Erythroblast (primary cell): ENCODE data around the gene NOMO2.
"Not testable (repeated sequence)": the region's sequence is repeated elsewhere in the genome, so short reads cannot be mapped to it uniquely, and the experiment has no call there.

ENCODE experiments used
- DNase-seq, 2 experiments: peaks; one replicate each; lab custom pipeline; 2025; lab: John Stamatoyannopoulos, UW

The NOMO2 gene, protein sequence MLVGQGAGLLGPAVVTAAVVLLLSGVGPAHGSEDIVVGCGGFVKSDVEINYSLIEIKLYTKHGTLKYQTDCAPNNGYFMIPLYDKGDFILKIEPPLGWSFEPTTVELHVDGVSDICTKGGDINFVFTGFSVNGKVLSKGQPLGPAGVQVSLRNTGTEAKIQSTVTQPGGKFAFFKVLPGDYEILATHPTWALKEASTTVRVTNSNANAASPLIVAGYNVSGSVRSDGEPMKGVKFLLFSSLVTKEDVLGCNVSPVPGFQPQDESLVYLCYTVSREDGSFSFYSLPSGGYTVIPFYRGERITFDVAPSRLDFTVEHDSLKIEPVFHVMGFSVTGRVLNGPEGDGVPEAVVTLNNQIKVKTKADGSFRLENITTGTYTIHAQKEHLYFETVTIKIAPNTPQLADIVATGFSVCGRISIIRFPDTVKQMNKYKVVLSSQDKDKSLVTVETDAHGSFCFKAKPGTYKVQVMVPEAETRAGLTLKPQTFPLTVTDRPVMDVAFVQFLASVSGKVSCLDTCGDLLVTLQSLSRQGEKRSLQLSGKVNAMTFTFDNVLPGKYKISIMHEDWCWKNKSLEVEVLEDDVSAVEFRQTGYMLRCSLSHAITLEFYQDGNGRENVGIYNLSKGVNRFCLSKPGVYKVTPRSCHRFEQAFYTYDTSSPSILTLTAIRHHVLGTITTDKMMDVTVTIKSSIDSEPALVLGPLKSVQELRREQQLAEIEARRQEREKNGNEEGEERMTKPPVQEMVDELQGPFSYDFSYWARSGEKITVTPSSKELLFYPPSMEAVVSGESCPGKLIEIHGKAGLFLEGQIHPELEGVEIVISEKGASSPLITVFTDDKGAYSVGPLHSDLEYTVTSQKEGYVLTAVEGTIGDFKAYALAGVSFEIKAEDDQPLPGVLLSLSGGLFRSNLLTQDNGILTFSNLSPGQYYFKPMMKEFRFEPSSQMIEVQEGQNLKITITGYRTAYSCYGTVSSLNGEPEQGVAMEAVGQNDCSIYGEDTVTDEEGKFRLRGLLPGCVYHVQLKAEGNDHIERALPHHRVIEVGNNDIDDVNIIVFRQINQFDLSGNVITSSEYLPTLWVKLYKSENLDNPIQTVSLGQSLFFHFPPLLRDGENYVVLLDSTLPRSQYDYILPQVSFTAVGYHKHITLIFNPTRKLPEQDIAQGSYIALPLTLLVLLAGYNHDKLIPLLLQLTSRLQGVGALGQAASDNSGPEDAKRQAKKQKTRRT

DNA sequence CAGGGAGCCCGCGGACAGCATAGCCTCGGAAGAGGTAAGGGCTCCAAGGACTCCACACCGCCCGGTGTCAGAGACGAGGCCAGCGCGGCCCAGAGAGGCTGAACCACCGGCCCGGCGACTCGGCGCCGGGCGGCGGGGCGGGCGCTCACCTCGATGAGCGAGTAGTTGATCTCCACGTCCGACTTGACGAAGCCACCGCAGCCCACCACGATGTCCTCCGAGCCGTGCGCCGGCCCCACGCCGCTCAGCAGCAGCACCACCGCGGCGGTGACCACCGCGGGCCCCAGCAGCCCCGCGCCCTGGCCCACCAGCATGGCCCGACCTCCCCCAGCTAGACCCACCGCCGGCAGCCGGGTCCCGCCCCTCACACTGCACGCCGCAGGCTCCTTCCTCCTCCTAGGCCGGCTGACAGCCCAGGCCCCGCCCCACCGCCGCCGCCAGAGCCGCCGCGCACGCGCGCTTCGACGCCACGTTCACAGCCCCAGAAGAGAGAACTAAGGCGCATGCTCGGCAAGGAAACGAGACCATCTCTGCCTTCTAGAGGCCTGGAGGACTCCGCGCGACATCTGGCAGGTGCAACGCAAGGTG is at the start of gene NOMO2:
TSS of gene NOMO2 (minus strand) at position 371 of the 588 bp plus-strand sequence. CDS start at position 314, 57 bp downstream.
- DNase-seq, result peak in 1 of 2 experiments; percentile 59

DNA sequence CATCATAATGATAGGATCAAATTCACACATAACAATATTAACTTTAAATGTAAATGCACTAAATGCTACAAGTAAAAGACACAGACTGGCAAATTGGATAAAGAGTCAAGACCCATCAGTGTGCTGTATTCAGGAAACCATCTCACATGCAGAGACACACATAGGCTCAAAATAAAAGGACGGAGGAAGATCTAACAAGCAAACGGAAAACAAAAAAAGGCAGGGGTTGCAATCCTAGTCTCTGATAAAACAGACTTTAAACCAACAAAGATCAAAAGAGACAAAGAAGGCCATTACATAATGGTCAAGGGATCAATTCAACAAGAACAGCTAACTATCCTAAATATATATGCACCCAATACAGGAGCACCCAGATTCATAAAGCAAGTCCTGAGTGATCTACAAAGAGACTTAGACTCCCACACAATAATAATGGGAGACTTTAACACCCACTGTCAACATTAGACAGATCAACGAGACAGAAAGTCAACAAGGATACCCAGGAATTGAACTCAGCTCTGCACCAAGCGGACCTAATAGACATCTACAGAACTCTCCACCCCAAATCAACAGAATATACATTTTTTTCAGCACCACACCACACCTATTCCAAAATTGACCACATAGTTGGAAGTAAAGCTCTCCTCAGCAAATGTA is 48.4 kb upstream of the NOMO2 start:
- not testable (repeated sequence) for DNase-seq

DNA sequence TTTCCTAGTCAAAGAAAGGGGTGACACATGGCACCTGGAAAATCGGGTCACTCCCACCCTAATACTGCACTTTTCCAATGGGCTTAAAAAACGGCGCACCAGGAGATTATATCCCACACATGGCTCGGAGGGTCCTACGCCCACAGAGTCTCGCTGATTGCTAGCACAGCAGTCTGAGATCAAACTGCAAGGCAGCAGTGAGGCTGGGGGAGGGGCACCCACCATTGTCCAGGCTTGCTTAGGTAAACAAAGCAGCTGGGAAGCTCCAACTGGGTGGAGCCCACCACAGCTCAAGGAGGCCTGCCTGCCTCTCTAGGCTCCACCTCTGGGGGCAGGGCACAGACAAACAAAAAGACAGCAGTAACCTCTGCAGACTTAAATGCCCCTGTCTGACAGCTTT is 46.4 kb upstream of the NOMO2 start:
- DNase-seq, result not testable (repeated sequence)

DNA sequence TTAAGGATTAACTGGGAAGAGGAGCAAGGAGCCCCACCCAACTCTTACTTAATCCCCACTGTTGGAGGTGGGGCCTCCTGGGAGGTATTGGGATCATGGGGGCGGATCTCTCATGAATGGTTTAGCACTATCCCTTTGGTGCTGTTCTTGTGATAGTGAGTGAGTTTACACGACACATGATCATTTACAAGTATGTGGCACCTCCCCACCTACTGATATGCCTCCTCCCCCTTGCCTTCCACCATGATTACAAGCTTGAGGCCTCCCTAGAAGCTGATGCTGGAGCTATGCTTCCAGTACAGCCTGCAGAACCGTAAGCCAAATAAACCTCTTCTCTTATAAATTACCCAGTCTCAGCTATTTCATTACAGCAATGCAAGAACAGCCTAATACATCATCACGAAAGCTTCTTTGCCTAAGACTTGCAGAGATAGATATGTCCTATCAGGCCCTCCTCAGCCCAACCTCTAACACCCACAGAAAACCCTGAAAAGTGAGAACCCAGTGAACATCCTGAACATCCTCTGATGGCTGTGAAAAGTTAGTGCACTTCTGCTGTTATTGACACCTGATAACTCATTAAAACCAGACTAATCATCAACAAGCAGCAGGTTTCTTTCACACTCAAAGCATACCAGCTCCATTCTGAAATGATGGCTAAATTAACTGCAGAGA is 41.8 kb upstream of the NOMO2 start:
- DNase-seq, result not testable (repeated sequence)

DNA sequence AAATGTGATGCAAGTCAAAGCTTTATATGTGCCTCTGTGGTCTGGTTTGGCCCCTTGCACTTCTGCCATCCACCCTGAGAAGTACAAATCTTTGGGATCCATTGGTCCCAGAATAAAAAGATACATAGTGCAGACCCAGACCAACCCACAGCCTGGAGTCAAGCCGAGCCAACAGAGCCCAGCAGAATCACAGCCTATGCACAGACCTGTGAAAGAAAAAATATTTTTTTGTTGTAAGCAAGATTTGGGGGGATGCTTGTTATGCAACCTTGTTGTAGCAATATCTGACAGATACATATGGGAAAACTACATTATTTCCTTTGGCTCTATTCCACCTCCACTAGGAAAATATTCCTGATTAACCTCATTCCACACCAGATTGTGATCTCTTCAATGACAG is 36.7 kb upstream of the NOMO2 start:
- not testable (repeated sequence) for DNase-seq

DNA sequence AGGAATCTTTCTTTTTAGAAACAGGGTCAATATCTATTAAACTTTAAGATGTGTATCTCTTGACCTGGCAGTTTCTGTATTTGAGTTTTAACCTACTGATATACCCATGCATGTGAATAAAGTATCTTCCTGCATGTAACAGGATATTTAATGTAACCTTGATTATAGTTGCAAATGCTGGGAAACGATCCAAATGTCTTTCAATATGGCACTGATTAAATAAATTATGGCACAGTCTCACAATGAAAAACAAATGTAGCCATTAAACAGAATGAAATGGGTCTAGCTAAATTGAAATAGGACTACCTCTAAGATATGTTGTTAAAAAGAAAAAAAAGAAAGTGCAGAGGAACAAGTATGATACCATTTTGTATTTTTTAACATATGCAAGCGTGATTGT is 35.8 kb upstream of the NOMO2 start:
- not testable (repeated sequence) for DNase-seq

DNA sequence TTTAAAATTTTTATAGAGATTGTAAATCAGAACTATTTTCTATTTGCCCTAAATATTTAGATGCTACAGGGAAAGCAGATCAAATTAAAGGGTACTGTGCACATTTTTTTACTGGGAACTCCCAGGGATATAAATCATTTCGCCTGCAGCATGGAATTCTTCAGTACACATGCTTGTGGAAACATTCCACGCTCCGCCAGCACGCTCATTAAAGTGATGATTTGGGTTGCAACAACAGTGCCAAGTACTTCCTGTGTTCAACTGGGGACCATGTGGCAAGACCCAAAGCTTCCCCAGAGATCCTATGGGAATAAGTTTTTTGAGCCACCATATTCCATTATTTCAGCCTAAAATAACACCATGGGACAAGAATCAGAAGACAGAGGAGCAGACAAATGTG is 35.4 kb upstream of the NOMO2 start:
- DNase-seq, result not testable (repeated sequence)

DNA sequence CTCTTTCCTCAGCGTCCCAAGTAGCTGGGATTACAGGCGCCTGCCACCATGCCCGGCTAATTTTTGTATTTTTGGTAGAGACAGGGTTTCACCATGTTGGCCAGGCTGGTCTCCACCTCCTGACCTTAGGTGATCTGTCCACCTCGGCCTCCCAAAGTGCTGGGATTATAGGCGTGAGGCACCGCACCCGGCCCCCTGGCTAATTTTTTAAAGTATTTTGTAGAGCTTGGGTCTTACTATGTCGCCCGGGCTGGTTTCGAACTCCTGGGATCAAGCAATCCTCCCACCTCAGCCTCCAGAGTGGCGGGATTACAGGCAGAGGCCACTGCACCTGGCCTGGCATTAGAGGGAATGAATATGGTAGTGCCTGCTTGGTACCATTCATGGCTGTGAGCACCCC is 33.9 kb upstream of the NOMO2 start:
- DNase-seq, result not testable (repeated sequence)

DNA sequence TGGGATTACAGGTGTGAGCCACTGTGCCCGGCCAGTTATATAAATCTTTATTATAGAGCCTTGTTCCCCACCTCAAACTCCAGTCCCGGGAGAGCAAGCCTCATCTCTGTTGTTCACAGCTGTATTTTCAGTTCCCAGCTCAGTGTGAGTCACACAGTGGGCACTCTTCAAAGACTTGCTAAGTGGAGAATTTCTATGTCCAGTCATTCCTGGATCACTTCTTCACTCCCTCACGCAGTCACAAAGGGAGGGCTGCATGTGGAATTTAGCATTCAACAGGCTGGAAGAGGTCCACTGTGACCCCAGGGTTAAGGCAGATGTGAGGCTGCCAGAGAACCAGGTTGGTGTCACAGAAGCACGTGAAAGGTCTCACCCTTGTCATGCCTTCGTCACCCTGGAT is 33.0 kb upstream of the NOMO2 start:
- DNase-seq, result not testable (repeated sequence)

DNA sequence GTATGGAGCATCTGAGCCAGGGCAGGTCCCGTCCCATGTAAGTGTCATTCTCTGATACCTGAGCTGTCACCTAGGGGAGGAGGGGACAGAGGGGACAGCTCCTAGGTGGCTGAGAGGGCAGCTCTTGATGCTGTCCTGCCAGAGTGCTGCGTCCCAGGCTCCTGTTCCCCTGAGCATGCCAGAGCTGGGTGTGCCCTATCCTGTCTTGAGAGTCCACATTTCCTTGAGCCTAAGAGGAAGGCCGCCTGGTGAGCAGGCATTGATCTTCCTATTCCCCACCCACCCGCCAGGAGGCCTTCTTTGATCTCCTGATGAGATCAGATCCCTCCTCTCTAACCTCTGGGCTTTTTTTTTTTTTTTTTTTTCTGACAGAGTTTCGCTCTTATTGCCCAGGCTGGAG is 32.0 kb upstream of the NOMO2 start:
- not testable (repeated sequence) for DNase-seq

DNA sequence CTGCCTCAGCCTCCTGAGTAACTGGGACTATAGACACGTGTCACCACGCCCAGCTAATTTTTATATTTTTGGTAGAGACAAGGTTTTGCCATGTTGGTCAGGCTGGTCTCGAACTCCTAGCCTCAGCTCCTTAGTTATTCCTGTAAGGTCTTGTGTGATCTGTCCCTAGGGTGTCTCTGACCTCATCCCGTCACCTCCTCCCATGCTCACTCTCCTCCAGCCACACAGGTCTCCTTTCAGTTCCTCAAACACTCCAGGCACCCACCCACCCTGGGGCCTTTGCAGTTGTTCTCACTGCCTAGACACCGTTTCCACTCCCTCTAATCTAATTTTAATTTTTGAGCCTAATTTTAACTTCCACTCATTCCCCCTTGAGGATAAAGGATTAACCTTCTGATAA is 31.1 kb upstream of the NOMO2 start:
- not testable (repeated sequence) for DNase-seq

DNA sequence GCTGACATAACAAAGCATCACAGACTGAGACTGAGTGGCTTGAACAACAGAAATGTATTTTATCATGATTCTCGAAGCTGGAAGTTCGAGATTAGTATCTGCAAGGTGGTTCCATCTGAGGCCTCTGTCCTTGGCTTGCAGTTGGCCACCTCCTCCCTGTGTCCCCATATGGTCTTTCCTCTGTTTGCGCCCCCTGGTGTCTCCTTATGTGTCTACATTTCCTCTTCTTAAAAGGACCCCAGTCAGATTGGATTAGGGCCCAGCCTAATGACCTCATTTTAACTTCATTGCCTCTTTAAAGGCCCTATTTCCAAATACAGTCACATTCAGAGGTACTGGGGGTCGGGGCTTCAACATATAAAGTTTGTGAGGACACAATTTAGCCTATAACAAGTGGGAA is 30.0 kb upstream of the NOMO2 start:
- DNase-seq, result peak; percentile 52 to 61

DNA sequence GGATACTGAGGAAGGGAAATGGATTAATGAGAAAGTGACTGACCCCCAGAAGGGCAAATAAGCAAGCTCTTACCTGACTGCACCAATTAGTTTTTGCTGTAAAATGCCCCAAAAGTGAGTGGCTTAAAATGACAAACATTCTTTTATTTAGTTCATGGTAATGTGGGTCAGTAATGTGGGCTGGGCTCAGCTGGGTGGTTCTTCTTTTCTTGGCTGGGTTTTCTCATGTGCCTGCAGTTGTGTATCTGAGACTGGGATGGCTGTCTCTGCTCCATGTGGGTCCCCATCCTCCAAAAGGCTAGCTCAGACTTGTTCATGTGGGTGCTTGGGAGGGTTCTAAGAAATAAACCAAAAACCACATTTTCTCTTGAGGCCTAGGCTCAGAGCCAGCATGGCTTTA is 29.5 kb upstream of the NOMO2 start:
- DNase-seq, result not testable (repeated sequence)

DNA sequence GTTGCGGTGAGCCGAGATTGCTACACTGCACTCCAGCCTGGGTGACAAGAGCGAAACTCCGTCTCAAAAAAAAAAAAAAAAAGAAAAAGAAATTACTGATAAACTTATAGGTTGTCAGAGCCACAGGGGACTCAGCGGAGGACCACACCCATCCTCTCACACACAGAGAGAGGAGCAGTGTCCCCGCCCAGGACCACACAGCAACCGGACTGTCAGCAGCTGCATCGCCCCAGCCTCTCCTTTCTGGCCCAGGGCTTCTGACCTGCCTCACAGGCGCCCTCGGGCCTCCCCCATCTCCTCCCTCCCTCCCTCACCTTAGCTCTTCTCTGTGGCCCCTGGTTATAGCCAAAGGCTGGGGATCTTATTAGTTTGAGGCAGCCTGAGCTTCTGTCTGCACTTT is 27.9 kb upstream of the NOMO2 start:
- not testable (repeated sequence) for DNase-seq

DNA sequence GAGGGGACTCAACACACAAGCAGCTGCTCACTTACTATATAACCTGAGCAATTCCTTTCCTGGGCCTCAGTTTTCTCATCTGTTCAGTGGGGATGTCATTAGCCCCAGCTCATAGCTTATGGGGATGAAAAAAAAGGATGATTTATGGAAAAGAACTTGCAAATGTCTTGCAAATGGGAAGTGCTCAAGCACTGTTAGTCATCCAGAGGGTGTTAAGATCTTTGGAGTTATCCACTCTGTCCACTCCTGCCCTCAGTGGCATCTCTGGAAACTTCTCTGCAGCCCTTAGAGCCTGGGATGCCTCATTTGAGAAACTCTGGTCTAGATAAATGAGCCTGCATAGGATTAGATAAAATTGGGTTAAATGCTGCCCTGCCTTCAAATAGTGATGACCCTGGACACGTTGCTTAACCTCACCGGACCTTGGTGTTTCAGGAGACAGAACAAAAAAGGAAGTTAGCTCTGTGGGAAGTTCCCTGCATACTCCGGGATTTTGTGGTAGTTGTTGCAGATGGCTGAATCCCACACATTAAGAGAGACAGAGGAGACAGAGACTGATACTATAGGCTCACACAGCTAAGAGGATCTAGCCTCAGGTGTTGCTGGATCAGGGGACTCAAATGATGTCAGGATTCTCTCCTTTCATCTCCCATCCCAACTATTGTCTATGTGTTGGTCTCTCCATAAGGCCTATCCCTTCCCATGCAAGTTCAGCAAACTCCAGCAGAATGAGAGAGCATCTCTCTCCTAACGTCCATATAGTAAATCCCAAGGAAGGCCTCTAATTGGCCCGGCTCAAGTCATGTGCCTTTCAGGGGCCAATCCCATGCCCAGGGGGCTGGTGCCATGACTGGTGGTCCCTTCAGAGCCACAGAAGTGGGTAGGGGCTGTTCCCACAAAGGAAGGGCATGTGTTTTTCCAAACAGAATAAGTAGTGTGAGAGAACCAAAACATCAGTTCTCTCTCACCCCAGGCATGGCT is 25.0 kb upstream of the NOMO2 start:
- not testable (repeated sequence) for DNase-seq

DNA sequence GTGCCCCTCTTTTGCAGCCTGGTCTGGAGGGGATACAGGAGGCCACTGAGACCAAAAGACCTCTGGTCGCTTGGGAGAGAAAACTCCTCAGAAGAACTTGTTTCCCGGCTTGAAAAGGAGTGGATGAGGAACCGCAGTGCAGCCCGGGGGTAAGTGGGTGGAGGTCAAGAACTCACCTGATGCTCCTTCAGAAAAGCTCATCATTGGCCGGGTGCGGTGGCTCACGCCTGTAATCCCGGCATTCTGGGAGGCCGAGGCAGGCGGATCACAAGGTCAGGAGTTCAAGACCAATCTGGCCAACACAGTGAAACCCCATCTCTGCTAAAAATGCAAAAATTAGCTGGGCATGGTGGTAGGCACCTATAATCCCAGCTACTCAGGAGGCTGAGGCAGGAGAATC is 23.9 kb upstream of the NOMO2 start:
- DNase-seq, result not testable (repeated sequence)
